Coronary artery (tissue), 2 donors: ENCODE data around the gene NTN4.
"Not testable (repeated sequence)": the region's sequence is repeated elsewhere in the genome, so short reads cannot be mapped to it uniquely, and the experiment has no call there.

ENCODE experiments used
- DNase-seq: peaks from one replicate; pipeline ENCODE4 v3.0.0-alpha.2; 2017; ENCODE audit warnings: low spot score
- H3K27ac ChIP-seq, 2 donors: fragments of 200-600 bp; sonication (generic); one replicate each; pipeline ENCODE4 v1.5.1; 2016 to 2019
- H3K4me3 ChIP-seq: fragments of 200-600 bp; sonication (generic); 2 replicates; pipeline ENCODE4 v1.5.1; 2016; ENCODE audit warnings: mild to moderate bottlenecking, moderate library complexity
- TF ChIP-seq, protein P1 (sequence below): fragments of 200-600 bp; sonication (generic); IDR thresholded peaks from one replicate; pipeline ENCODE4 v1.5.1; 2019; ENCODE audit warnings: antibody characterized with exemption

Gene NTN4

DNA sequence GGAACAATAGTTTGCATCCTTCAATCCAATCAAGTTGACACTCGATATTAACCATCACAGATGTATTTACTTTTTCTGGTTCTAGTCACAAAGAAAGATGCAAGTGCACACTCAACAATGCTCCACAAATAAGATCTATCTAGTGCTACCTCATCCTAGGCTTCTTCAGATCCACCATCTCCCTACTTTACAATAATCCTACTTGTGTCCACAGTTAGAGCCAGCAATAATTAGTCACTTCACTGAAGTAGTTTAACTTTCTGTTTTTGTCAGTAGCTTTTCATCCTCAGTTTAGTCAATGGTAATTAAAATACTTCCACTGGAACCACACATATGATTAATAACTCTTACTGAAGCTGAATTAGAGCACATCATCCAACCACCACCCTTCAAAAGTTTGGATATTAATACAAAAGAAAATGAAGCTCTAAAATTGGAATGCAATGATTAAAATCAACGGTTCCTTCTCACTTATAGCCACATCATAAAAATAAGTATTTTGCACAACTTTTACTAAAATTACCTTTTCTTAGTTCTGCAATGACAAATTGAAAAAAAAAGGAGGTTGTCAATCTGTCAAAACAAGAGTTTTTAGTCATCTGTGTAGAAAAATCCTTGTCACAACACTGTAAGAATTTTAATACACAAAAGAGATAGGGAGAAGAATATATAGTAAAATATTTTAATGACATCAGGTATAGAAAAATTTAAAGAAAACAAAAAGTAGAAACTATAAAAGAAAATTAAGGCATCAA, 39.9 kb upstream of the NTN4 start:
- DNase-seq = no peak
- no peak overlapping the region for H3K4me3 ChIP-seq
- TF ChIP-seq, protein P1, sequence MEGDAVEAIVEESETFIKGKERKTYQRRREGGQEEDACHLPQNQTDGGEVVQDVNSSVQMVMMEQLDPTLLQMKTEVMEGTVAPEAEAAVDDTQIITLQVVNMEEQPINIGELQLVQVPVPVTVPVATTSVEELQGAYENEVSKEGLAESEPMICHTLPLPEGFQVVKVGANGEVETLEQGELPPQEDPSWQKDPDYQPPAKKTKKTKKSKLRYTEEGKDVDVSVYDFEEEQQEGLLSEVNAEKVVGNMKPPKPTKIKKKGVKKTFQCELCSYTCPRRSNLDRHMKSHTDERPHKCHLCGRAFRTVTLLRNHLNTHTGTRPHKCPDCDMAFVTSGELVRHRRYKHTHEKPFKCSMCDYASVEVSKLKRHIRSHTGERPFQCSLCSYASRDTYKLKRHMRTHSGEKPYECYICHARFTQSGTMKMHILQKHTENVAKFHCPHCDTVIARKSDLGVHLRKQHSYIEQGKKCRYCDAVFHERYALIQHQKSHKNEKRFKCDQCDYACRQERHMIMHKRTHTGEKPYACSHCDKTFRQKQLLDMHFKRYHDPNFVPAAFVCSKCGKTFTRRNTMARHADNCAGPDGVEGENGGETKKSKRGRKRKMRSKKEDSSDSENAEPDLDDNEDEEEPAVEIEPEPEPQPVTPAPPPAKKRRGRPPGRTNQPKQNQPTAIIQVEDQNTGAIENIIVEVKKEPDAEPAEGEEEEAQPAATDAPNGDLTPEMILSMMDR = no peak
- H3K27ac ChIP-seq = no peak overlapping the region

DNA sequence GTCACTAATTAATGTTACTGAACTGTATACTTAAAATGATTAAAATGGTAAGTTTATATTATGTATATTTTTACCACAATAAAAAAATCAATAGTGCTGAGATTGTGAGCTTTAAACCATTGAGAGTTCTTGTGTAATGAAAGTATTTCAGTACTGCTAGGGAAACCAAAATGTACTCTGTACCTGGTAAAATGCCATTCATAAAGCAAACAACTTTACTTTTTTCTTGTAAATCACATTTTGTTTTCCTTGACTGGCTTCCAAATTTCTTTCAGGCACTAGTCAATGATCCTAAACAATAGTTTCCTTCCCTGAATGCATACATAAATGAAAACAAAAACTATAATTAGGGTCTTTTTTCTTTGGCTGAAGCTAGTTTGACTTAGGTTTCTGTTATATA, 38.8 kb upstream of the NTN4 start:
- DNase-seq = no peak
- Histone ChIP-seq H3K27ac (no peak overlapping the region), H3K4me3 (no peak overlapping the region)
- TF ChIP-seq, protein P1 = no peak

DNA sequence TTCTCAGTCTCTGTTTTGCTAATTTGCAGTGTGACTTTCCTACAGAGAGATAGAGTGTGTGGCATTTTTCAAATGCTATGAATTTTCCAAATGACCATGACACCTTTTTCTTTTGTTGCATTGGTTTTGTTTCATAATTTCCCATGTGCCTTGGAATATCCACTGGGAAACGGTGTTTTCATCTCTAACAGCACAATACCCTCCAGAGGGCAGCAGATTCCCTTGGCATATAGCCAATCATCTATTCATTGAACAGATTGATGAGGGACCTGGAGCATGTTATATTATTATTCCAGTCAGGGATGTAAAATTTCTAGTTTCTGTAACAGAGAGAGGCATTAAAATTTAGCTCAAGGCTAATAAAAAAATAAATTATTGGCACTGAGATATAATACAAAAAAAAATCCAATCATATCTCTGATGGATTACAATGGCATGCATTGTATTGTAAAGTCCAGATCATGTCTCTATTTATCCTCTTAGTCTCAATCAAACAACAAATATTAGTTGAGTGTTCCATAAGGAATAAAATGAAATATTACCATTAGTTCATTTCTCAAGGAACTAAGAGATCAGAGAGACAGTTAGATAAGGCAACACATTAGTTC, 29.6 kb upstream of the NTN4 start:
- no peak for DNase-seq
- TF ChIP-seq, protein P1 = no peak
- Histone ChIP-seq H3K4me3 (no peak overlapping the region), H3K27ac (no peak overlapping the region)

DNA sequence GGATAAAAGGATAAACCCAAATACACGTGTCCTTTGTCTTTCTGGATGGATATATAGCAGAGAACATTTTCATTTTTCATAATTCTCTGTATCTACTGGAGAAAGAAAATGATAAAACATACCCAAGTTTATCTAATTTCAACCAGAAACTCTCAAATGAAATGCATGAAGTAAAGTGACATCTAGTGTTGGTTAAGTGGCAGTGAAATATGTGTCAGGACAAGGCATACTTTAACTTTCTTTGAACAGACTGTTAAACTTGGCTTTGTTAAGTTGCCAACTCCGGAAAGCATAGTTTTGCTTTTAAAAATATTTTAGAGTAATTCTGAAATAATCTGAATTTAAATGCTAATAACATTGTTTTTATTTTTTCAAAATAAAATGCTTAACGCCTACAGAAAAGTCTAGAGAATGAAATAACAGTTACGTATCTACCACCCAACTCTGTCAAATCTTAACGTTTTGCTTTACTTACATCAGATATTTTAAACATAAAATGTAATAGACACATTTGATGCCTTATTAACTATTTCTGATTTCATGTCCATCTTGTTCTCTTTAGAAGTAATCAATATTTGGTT, 25.2 kb upstream of the NTN4 start:
- no peak overlapping the region for H3K4me3 ChIP-seq
- H3K27ac ChIP-seq = no peak overlapping the region
- DNase-seq = no peak
- TF ChIP-seq, protein P1 = peak; percentile 22

DNA sequence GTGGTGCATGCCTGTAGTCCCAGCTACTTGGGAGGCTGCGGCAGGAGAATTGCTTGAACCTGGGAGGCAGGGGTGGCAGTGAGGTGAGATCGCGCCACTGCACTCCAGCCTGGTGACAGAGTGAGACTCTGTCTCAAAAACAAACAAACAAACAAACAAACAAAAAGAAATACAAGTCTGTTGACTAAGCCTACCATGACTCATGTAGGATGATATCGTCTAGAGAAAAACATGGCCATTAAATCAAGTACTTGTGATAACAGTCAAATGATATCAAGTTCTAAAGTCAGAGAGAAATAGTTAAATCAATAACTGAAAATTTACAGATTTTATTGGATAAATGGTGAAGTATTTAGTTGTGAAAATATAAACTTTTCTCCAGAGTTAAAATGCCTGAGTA, 21.6 kb upstream of the NTN4 start:
- not testable (repeated sequence) for H3K27ac ChIP-seq, DNase-seq, H3K4me3 ChIP-seq

DNA sequence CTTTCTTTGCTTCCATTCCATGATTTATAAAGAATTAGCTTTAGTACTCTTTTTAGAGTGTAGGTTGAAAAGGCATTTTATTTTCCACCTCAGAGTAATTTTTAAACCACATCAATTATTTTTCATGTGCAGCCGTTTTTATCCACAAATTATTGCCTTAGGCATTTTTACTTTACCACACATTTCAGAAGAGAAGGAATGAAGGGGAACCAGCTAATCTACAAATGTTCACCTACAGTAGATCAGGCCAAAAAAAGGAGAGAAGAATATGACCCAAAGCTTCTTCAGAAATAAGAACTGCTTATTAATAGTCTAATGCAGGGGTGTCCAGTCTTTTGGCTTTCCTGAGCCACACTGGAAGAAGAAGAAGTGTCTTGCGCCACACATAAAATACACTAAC, 19.8 kb upstream of the NTN4 start:
- DNase-seq = no peak
- Histone ChIP-seq H3K27ac (no peak overlapping the region), H3K4me3 (no peak overlapping the region)
- TF ChIP-seq, protein P1 = no peak

DNA sequence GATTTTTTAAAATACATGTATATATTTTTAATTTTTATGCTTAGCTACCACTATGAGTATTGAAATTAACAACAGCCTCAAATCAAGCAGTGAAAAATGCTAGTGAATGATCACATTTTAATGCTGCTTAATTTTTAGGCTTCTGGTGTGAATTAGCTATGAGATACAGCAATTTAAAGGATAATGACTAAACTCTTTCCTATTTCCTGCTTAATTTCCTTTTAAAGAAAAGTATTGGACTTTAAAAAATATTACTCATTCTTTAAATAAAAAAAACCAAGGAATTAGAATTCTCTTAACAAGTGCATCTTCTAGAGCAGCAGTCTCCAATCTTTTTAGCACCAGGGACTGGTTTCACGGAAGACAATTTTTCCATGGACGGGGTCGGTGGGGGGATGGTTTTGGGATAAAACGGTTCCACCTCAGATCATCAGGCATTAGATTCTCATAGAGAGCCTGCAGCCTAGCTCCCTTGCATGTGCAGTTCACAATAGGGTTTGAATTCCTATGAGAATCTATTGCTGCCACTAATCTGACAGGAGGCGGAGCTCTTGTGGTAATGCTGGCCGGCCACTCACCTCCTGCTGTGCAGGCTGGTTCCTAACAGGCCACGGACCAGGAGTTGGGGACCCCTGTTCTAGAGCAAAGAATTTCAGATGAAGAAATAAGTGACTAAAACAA, 18.6 kb upstream of the NTN4 start:
- Histone ChIP-seq H3K4me3 (no peak overlapping the region), H3K27ac (no peak overlapping the region)
- TF ChIP-seq, protein P1 = no peak
- DNase-seq = no peak
